SK-N-SH treated with all-trans-retinoic acid at 6 μM for 48 hours (cell line): Measurements from ENCODE around the gene SLC17A9.

Source experiments
- ATAC-seq: fragments of 200-7000 bp; cut with Tn5 transposase; 3 replicates; pipeline ENCODE4 v1.9.1; 2020; ENCODE audit warnings: mild to moderate bottlenecking, moderate library complexity
- BACH2 ChIP-seq: fragments of 250-450 bp; sonication (Bioruptor Pico); IDR thresholded peaks from 2 replicates; pipeline ENCODE4 v1.9.0; 2021; ENCODE audit warnings: mild to moderate bottlenecking, borderline replicate concordance
- CSRNP3 ChIP-seq: fragments of 250-450 bp; sonication (Bioruptor Pico); IDR thresholded peaks from 2 replicates; pipeline ENCODE4 v1.5.1; 2021; ENCODE audit warnings: mild to moderate bottlenecking, moderate library complexity
- ISL1 ChIP-seq: fragments of 250-450 bp; sonication (Bioruptor Pico); IDR thresholded peaks from 2 replicates; pipeline ENCODE4 v2.1.2; 2022; ENCODE audit warnings: mild to moderate bottlenecking, moderate library complexity
- OSR1 ChIP-seq: fragments of 250-450 bp; sonication (Bioruptor Pico); IDR thresholded peaks from 2 replicates; pipeline ENCODE4 v1.8.0; 2022; ENCODE audit warnings: moderate library complexity, mild to moderate bottlenecking, inconsistent platforms
- POU6F1 ChIP-seq: fragments of 250-450 bp; sonication (Bioruptor Pico); IDR thresholded peaks from 2 replicates; pipeline ENCODE4 v1.8.0; 2021; ENCODE audit warnings: low read depth, mild to moderate bottlenecking, moderate library complexity, borderline replicate concordance
- PPARA ChIP-seq: fragments of 250-450 bp; sonication (Bioruptor Pico); IDR thresholded peaks from 2 replicates; pipeline ENCODE4 v1.5.0; 2020; ENCODE audit warnings: mild to moderate bottlenecking, borderline replicate concordance
- RARB ChIP-seq: fragments of 250-450 bp; sonication (Bioruptor Pico); IDR thresholded peaks from 2 replicates; pipeline ENCODE4 v1.8.0; 2021; ENCODE audit warnings: mild to moderate bottlenecking, moderate library complexity
- TOX ChIP-seq: fragments of 250-450 bp; sonication (Bioruptor Pico); IDR thresholded peaks from 2 replicates; pipeline ENCODE4 v1.8.0; 2021; ENCODE audit warnings: mild to moderate bottlenecking, moderate library complexity, borderline replicate concordance
- TSHZ2 ChIP-seq: fragments of 250-450 bp; sonication (Bioruptor Pico); IDR thresholded peaks from 2 replicates; pipeline ENCODE4 v1.5.0; 2020; ENCODE audit warnings: mild to moderate bottlenecking, moderate library complexity
- ZC3H10 ChIP-seq: fragments of 250-450 bp; sonication (Bioruptor Pico); IDR thresholded peaks from 2 replicates; pipeline ENCODE4 v1.5.1; 2021; ENCODE audit warnings: mild to moderate bottlenecking, moderate library complexity
- ZFP3 ChIP-seq: fragments of 250-450 bp; sonication (Bioruptor Pico); IDR thresholded peaks from 2 replicates; pipeline ENCODE4 v1.5.0; 2020; ENCODE audit warnings: mild to moderate bottlenecking, moderate library complexity
- ZFP30 ChIP-seq: fragments of 450-650 bp; formaldehyde crosslinking; IDR thresholded peaks from 2 replicates; pipeline ENCODE4 v1.5.0; 2022; ENCODE audit warnings: mild to moderate bottlenecking, moderate library complexity
- ZNF565 ChIP-seq: fragments of 450-650 bp; formaldehyde crosslinking; conservative IDR thresholded peaks from 2 replicates; pipeline ENCODE4 v1.5.0; 2020; ENCODE audit warnings: low read depth, mild to moderate bottlenecking, moderate library complexity
- ZNF70 ChIP-seq: fragments of 450-650 bp; formaldehyde crosslinking; IDR thresholded peaks from 2 replicates; pipeline ENCODE4 v1.5.0; 2020; ENCODE audit warnings: mild to moderate bottlenecking, moderate library complexity
- ZNF8 ChIP-seq: fragments of 450-650 bp; formaldehyde crosslinking; IDR thresholded peaks from 2 replicates; pipeline ENCODE4 v1.5.0; 2020; ENCODE audit warnings: mild to moderate bottlenecking, moderate library complexity
- TF ChIP-seq, protein P1 (sequence below): fragments of 250-450 bp; sonication (Bioruptor Pico); IDR thresholded peaks from 2 replicates; pipeline ENCODE4 v1.8.0; 2020; ENCODE audit warnings: mild to moderate bottlenecking, moderate library complexity, borderline replicate concordance
- TF ChIP-seq, protein P2 (sequence below): fragments of 250-450 bp; sonication (Bioruptor Pico); IDR thresholded peaks from 2 replicates; pipeline ENCODE4 v1.5.1; 2020; ENCODE audit warnings: low read depth, mild to moderate bottlenecking, moderate library complexity

The SLC17A9 gene

DNA sequence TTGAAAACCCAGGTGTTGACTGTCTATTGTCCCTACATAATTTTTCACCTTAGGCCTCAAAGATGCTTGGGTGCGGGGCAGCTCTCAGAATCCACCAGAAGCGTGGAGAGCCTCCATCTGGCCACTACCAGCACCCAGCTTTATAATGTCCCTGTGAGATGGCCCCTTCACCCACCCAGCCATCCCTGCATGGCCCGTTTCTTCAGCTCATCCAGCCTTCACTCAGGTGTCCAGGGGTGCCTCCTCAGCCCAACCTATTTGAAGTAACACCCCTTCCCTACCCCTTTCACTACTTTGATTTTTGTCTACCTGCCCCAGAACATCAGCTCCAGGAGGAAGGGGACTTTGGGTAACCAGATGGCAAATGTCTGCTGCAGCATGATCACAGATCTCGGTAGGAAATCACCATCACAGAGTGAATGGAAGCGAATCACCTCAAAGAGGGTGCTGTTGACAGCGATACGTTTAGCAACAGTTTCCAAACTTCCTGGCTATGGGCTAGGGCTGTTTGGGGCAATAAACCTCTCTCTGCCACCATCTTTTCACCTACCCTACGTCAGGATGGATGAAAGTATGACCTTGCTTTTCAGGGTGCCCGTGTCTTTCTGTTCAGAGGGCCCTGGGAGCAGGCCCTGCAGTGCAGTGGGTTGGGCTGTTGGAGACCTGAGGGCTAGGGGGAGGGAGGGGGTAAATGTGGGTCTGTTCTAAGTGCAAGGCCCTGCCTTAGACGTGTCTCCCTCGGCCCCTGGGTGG is 1.2 kb upstream of the SLC17A9 start:
- no peak for TF ChIP-seq RARB (CRISPR knock-in tag)
- no peak for ATAC-seq

GRCh38 chr20:62951896-62952372 is 575 bp upstream of the SLC17A9 start:
- TF ChIP-seq, protein P1, sequence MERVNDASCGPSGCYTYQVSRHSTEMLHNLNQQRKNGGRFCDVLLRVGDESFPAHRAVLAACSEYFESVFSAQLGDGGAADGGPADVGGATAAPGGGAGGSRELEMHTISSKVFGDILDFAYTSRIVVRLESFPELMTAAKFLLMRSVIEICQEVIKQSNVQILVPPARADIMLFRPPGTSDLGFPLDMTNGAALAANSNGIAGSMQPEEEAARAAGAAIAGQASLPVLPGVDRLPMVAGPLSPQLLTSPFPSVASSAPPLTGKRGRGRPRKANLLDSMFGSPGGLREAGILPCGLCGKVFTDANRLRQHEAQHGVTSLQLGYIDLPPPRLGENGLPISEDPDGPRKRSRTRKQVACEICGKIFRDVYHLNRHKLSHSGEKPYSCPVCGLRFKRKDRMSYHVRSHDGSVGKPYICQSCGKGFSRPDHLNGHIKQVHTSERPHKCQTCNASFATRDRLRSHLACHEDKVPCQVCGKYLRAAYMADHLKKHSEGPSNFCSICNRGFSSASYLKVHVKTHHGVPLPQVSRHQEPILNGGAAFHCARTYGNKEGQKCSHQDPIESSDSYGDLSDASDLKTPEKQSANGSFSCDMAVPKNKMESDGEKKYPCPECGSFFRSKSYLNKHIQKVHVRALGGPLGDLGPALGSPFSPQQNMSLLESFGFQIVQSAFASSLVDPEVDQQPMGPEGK (CRISPR knock-in tag) = no peak
- no peak for TF ChIP-seq RARB (CRISPR knock-in tag)
- no peak for TF ChIP-seq OSR1 (CRISPR knock-in tag)
- TF ChIP-seq ZFP30 = no peak
- no peak for ATAC-seq

DNA sequence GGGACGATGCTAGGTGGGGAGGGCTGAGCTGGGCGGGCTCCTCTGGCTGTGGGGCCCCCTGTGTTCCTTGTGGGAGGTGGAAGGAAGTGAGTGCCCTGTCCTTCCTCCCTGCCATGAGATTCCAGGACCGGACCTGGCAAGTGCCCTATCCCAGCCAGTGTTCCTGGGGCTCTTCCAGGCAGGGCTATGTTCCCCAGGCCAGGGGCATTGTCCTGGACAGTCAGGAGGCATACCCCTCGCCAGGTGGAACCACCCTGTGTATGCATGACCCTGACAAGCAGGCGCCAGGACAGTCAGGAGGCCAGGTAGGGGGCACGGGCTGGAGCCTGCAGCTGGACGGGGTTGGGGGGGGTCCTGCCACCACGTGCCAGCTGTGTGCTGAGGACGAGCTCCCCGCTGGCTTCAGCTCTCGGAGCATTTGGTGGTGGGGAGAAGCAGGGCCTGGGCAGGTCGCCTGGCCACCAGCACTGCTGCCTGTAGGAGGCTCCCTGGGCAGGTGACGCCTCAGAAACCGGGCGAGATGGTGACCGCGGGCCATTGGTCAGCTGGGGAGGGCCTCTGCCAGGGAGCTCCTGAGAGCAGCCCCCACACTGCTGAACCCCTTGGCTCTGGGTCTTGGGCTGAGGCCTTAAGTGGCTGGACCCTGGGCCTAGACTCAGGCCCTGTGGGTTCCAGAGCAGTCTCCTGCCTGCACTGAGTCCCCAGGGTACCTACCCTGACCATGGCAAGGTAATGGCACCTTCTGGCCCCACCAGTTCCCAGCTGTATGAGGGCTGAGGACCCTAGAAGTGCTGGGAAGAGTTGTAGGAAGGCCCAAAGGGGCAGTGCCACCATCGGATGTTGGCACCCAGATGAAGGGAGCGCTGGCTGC is 694 bp downstream of the SLC17A9 start:
- no peak for ATAC-seq

DNA sequence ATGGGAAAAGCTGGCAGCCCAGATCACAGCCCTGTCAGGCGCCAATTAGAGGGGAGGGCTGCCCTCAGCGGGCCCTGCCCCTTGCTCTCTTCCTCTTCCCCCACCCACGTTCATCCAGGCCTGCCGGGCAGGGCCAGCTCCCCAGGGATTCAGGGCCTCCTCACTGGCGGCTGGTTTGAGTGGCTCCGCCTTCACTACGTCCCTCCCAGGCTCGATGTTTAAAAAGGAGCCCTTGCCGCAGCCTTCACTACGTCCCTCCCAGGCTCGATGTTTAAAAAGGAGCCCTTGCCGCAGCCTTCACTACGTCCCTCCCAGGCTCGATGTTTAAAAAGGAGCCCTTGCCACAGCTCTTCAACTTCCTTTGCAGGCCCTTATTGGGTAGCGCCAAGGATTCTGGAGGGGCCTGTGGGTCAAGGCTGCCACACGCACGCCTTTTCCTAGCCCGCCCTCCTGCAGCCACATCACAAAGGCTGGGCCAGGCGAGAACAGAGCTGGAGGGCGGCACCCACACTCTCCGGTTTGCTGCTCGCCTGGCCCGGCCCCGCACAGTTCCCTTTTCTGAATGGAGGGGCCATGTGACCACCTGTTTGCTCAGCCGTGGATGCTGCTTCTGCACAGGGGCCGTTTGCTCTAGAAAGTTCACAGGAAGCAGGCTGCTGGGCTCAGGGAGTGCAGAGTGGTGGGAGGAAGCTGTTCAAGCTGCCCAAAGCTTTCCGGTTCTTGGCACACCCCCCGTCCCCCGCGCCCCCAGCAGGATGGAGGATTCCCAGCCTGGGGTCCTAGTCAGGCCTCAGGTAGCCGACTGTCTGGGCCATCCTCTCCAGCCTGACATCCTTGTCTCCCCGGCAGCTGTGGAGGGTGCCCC is 1.6 kb downstream of the SLC17A9 start:
- ATAC-seq = no peak
- TF ChIP-seq BACH2 (CRISPR knock-in tag) (no peak), POU6F1 (no peak), ZNF565 (CRISPR knock-in tag) (no peak), RARB (CRISPR knock-in tag) (no peak), TSHZ2 (CRISPR knock-in tag) (no peak), TOX (CRISPR knock-in tag) (no peak), CSRNP3 (CRISPR knock-in tag) (no peak), ZNF8 (CRISPR knock-in tag) (no peak), ZFP3 (CRISPR knock-in tag) (no peak), OSR1 (CRISPR knock-in tag) (no peak), ZFP30 (no peak)
- TF ChIP-seq, protein P1 (CRISPR knock-in tag) = no peak

More for the DNA sequence above, 694 bp downstream of the SLC17A9 start:
- TF ChIP-seq ZNF70 (CRISPR knock-in tag) = no peak
- no peak for TF ChIP-seq RARB (CRISPR knock-in tag)
- TF ChIP-seq ZC3H10 (CRISPR knock-in tag) = no peak
- no peak for TF ChIP-seq ISL1 (CRISPR knock-in tag)
- TF ChIP-seq, protein P2, sequence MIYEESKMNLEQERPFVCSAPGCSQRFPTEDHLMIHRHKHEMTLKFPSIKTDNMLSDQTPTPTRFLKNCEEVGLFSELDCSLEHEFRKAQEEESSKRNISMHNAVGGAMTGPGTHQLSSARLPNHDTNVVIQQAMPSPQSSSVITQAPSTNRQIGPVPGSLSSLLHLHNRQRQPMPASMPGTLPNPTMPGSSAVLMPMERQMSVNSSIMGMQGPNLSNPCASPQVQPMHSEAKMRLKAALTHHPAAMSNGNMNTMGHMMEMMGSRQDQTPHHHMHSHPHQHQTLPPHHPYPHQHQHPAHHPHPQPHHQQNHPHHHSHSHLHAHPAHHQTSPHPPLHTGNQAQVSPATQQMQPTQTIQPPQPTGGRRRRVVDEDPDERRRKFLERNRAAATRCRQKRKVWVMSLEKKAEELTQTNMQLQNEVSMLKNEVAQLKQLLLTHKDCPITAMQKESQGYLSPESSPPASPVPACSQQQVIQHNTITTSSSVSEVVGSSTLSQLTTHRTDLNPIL = no peak
- TF ChIP-seq CSRNP3 (CRISPR knock-in tag) = no peak
- no peak for TF ChIP-seq ZNF565 (CRISPR knock-in tag)
- TF ChIP-seq PPARA (CRISPR knock-in tag) = no peak
- no peak for TF ChIP-seq ZNF8 (CRISPR knock-in tag)
